Thyroid gland (tissue), 4 donors: Measurements from ENCODE around the gene FYN.

Experiments
- POLR2A ChIP-seq, 2 donors: fragments of 450-650 bp; IDR thresholded peaks; one replicate each; pipeline ENCODE4 v1.6.1; 2017; ENCODE audit warnings: antibody characterized with exemption in 2 of 2, mild to moderate bottlenecking in 2 of 2, moderate library complexity in 1 of 2
- TF ChIP-seq, protein P1 (sequence below), 6 experiments: fragments of 200-600 bp in 3 of 6; fragments of 450-650 bp in 3 of 6; sonication (generic) in 3 of 6; IDR thresholded peaks; one replicate each; pipeline ENCODE4 v1.5.1; 2016 to 2019; ENCODE audit warnings: antibody characterized with exemption in 6 of 6, mild to moderate bottlenecking in 2 of 6, inconsistent platforms in 1 of 6, moderate library complexity in 1 of 6

DNA sequence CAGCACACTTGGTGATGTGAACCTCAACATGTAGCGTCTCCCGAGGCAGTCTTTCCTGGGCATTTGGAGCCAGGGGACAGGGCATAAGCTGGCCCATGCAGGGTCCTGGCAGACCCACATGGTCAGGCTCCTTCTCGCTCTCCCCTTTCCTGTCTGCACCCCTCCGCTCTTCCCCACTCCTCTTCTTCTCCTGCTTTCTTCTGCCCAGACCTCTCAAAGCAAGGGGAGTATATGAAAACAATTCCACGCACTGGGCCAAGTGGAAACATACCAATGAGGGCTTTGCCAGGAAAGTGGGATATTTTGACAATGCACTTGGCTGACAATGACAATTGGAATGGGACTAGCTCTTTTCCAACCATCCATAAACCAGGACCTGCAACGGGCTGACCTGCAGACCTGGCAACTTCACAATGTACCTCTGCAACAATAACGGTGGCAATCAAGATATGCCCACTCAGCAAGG, 208.7 kb downstream of the FYN start:
- peak in 1 of 2 donors; percentile 25 for TF ChIP-seq POLR2A (IDR thresholded peaks at IDR 0.05)
- TF ChIP-seq, protein P1, sequence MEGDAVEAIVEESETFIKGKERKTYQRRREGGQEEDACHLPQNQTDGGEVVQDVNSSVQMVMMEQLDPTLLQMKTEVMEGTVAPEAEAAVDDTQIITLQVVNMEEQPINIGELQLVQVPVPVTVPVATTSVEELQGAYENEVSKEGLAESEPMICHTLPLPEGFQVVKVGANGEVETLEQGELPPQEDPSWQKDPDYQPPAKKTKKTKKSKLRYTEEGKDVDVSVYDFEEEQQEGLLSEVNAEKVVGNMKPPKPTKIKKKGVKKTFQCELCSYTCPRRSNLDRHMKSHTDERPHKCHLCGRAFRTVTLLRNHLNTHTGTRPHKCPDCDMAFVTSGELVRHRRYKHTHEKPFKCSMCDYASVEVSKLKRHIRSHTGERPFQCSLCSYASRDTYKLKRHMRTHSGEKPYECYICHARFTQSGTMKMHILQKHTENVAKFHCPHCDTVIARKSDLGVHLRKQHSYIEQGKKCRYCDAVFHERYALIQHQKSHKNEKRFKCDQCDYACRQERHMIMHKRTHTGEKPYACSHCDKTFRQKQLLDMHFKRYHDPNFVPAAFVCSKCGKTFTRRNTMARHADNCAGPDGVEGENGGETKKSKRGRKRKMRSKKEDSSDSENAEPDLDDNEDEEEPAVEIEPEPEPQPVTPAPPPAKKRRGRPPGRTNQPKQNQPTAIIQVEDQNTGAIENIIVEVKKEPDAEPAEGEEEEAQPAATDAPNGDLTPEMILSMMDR (IDR thresholded peaks at IDR 0.05) = no peak
